H4 (cell line): ENCODE data around the gene ZNF787. TPM values are rescaled to one million over a fixed set of nuclear protein-coding genes. Genes with fewer than 3 reads are reported as not detected.
A peak's percentile ranks its signal among the peaks of the same experiment; 100 is the strongest.
"Not testable (repeated sequence)": the region's sequence is repeated elsewhere in the genome, so short reads cannot be mapped to it uniquely, and the experiment has no call there.

Source experiments
- DNase-seq: peaks from one replicate; pipeline ENCODE4 v3.0.0-alpha.2; 2015; ENCODE audit warnings: low spot score
- total RNA-seq: library from RNA; depleted of rRNA; stranded (reverse); fragments of >200 nt; shearing (Covaris generic); gene quantifications from 2 replicates; pipeline ENCODE4 v1.2.3, GENCODE V29; 2014; rRNA removed

Gene ZNF787
- total RNA-seq: 8.6 and 12.4 TPM in 2 replicates

- peak; percentile 98 for DNase-seq
Measured at GRCh38 chr19:56121180-56122167, at the start of gene ZNF787. Gene ZNF787, minus strand, starts transcription at chr19:56121295. Its CDS starts 18,078 bp downstream, at chr19:56103217.

- DNase-seq: peak; percentile 74
Measured at GRCh38 chr19:56170261-56170660, 49.2 kb upstream of the ZNF787 start.

- DNase-seq: no peak
Measured at GRCh38 chr19:56167064-56167578, 46.0 kb upstream of the ZNF787 start.

GRCh38 chr19:56163097-56163496 lies 42.0 kb upstream of the ZNF787 start:
- DNase-seq: no peak

GRCh38 chr19:56162258-56162657 lies 41.2 kb upstream of the ZNF787 start:
- DNase-seq: no peak

- DNase-seq: no peak
Measured at GRCh38 chr19:56161534-56161933, 40.4 kb upstream of the ZNF787 start.

- no peak for DNase-seq
Measured at GRCh38 chr19:56159622-56160271, 38.7 kb upstream of the ZNF787 start.

- DNase-seq: no peak
Measured at GRCh38 chr19:56159009-56159559, 38.0 kb upstream of the ZNF787 start.

- DNase-seq: no peak
Measured at GRCh38 chr19:56158170-56158757, 37.2 kb upstream of the ZNF787 start.

GRCh38 chr19:56156768-56157167 lies 35.7 kb upstream of the ZNF787 start:
- no peak for DNase-seq

- no peak for DNase-seq
Measured at GRCh38 chr19:56155124-56155687, 34.1 kb upstream of the ZNF787 start.

GRCh38 chr19:56153507-56153906 lies 32.4 kb upstream of the ZNF787 start:
- no peak for DNase-seq

GRCh38 chr19:56152644-56153043 lies 31.5 kb upstream of the ZNF787 start:
- DNase-seq: no peak

GRCh38 chr19:56150358-56150757 lies 29.3 kb upstream of the ZNF787 start:
- DNase-seq: no peak

- DNase-seq: no peak
Measured at GRCh38 chr19:56149656-56150038, 28.6 kb upstream of the ZNF787 start.

- not testable (repeated sequence) for DNase-seq
Measured at GRCh38 chr19:56148955-56149655, 28.0 kb upstream of the ZNF787 start.

GRCh38 chr19:56148096-56148495 lies 27.0 kb upstream of the ZNF787 start:
- no peak for DNase-seq

GRCh38 chr19:56147307-56147706 lies 26.2 kb upstream of the ZNF787 start:
- DNase-seq: no peak

GRCh38 chr19:56146904-56147303 lies 25.8 kb upstream of the ZNF787 start:
- no peak for DNase-seq

- DNase-seq: no peak
Measured at GRCh38 chr19:56145698-56146097, 24.6 kb upstream of the ZNF787 start.

- DNase-seq: no peak
Measured at GRCh38 chr19:56144831-56145230, 23.7 kb upstream of the ZNF787 start.
